Uterus (tissue), 2 donors: Measurements from ENCODE around the gene PLCXD3.

ENCODE experiments used
- POLR2A ChIP-seq, 2 donors: fragments of 450-650 bp; IDR thresholded peaks; one replicate each; pipeline ENCODE4 v1.6.1; 2016; ENCODE audit warnings: antibody characterized with exemption in 2 of 2, mild to moderate bottlenecking in 1 of 2, moderate library complexity in 1 of 2
- TF ChIP-seq, protein P1 (sequence below), 4 experiments: fragments of 200-600 bp in 2 of 4; fragments of 450-650 bp in 2 of 4; sonication (generic) in 2 of 4; IDR thresholded peaks; one replicate each; pipeline ENCODE4 v1.5.1; 2016 to 2019; ENCODE audit warnings: antibody characterized with exemption in 4 of 4, mild to moderate bottlenecking in 2 of 4, moderate library complexity in 1 of 4

DNA sequence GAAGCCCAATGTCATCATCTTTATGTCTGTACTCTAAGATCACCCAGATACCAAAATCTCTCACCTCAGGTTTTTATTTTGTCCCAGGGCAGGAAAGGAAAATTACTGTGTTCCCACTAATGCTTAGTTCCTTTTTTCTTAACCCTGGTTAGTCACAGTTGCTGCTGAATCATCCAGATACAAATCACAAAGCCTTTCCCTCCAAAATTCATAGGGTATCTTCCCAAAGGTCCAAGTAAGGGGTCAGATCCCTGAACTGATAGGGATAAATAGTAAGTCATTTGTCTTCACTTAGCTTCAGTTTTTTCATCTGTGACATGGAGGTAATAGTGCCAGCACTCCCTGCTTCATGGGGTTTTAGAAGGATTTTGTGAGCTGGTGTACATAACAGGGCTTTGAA lies 2.2 kb downstream of the PLCXD3 start:
- TF ChIP-seq POLR2A (IDR thresholded peaks at IDR 0.05), result no peak
- TF ChIP-seq, protein P1, sequence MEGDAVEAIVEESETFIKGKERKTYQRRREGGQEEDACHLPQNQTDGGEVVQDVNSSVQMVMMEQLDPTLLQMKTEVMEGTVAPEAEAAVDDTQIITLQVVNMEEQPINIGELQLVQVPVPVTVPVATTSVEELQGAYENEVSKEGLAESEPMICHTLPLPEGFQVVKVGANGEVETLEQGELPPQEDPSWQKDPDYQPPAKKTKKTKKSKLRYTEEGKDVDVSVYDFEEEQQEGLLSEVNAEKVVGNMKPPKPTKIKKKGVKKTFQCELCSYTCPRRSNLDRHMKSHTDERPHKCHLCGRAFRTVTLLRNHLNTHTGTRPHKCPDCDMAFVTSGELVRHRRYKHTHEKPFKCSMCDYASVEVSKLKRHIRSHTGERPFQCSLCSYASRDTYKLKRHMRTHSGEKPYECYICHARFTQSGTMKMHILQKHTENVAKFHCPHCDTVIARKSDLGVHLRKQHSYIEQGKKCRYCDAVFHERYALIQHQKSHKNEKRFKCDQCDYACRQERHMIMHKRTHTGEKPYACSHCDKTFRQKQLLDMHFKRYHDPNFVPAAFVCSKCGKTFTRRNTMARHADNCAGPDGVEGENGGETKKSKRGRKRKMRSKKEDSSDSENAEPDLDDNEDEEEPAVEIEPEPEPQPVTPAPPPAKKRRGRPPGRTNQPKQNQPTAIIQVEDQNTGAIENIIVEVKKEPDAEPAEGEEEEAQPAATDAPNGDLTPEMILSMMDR (IDR thresholded peaks at IDR 0.05), result no peak
